DLD1 (cell line): Measurements from ENCODE around the gene KIAA2012.

Experiments
- in situ Hi-C: cut with HindIII; loops from 2 replicates; pipeline ENCODE4 v1.10.0; 2017; ENCODE audit warnings: low sequenced_read_pairs

KIAA2012 gene

DNA sequence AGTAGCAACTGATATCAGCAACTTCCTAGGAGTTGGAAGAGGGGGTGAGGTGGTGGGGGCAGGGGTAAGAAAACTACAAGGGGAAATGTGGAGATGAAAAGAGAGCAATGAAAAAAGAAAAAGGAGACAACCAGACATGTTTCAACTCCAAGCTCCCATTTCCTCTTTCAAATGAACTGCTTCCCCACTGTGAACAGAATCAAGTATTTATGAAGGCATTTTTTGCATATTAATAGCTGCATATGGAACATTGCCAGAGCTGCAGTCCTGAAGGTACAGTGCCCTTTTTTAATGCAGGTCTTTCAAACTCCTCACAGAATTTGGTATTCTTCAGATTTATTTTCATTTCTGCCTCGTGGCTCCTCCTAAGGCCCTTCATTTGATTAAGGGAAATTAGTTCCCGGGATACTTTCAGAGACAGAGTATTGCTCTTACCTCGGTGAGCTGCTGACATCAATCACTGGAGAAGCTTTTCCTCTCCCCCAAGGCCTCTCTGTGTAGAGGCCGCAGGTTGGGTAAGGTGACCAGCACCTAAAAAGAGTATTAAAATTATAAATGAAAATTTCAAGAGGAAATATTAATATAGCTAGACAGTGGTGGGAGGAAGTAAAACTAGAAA, 68.4 kb downstream of the KIAA2012 start:
- in situ Hi-C loops: no loop called here

GRCh38 chr2:202142540-202142939, 69.5 kb downstream of the KIAA2012 start:
- in situ Hi-C loops: no loop called here

GRCh38 chr2:202147775-202148174, 74.7 kb downstream of the KIAA2012 start:
- in situ Hi-C loops: no loop called here

DNA sequence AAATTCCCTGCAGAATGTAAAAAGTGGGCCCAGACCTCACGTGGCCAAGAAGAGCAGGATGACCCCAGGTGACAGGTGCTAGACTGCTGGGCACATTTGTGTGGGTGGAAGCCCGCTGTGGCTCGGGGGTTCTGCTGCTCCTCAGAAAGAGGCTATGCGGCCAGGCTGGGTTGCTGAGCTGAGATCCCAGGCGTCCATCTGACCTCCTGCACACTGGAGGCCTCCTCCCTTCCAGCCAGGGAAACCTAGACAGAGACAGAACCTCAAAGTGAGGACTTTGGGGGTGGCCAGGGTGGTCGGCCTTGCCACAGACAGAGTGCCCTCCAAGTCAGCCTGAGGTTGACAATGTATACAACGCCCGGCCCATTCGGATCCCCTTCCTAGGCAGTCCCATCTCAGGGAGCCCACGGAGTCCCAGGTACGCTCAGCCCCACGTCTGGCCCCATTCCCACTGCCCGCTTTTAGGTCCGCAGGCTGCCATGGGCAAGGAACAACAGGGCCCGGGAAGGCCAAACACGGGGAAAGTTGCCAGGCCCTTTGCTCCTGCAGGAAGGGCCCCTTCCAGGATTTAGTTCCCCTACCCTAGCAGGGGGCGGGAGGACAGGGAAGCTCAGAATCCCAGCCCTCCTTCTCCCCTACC, 75.6 kb downstream of the KIAA2012 start:
- in situ Hi-C loops: no loop called here

DNA sequence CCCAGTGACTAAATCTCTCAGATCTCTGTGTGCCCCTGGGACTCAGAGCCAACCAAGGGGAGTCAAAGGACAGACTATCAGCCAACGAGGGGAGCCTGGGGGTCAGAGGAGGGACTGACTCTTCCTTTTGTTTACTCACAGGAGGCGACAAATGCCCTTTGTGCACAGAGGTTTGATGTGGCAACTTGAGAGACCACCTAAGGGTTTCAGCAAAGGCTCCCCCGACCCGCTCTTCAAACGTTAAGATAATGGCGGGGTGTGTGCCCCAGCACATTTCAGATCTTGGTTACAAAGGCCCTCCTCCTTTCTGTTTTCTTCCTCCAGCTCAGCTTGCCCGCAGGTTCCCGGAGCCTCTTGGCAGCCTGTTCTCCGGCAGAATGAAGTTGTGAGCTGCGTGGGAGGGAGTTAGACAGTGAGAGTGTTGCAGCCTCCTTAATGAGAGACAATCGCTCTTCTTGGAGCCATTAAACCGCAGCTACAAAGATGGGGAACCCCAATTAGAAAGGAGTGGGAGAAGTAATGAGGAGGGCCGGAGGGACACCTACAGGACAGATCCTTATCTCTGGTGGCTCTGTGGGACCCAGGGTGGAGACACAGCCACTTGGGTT, 76.2 kb downstream of the KIAA2012 start:
- in situ Hi-C loops: no loop called here

- in situ Hi-C loops: no loop called here
Observed at GRCh38 chr2:202149936-202150335, 76.9 kb downstream of the KIAA2012 start.

DNA sequence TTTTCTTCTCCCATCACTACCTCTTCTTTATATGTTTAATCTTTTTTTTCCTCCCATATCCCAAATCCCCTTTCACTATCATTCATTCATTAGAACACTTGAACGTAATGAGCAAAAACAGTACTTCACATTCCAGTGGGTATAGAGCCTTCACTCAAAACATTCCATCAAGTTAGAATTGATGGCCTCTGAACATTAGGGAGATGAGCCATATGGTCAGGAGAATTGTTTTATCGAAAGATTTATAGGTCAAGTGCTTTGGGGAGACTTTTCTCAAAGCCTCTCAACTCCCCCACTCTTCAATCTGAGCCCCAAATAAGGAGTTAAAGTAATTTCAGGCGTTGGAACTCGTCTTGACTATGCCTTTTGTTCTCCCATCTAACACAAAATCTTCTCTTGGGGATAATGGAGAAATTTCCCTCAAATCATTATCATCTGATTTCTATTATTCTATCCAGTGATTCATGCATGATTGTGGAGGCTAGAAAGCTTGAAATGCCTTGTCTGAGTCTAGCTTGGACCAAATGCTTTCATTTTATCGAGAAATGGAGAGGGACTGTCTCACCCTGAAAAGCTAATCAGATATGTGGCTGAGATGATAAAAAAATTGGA, 79.2 kb downstream of the KIAA2012 start:
- in situ Hi-C loops: no loop called here

DNA sequence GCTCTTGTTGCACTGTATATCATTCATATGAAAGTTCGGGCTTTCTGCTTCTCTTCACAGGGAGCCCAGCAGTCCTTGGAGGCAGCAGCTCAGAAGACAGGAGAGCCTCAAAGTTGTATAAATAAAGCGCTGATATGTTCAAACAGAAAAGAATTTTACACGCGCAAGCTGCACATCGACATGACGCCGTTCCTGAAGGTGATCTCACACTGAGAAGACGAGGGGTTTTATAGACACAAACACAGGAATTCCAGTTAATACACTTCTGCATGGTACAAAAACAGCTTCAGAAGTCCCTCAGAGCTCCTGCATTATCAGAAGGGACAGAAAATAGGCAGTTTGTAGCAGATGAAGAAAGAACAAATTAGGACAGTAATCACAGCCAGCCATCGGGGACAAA, 81.6 kb downstream of the KIAA2012 start:
- in situ Hi-C loops: no loop called here

DNA sequence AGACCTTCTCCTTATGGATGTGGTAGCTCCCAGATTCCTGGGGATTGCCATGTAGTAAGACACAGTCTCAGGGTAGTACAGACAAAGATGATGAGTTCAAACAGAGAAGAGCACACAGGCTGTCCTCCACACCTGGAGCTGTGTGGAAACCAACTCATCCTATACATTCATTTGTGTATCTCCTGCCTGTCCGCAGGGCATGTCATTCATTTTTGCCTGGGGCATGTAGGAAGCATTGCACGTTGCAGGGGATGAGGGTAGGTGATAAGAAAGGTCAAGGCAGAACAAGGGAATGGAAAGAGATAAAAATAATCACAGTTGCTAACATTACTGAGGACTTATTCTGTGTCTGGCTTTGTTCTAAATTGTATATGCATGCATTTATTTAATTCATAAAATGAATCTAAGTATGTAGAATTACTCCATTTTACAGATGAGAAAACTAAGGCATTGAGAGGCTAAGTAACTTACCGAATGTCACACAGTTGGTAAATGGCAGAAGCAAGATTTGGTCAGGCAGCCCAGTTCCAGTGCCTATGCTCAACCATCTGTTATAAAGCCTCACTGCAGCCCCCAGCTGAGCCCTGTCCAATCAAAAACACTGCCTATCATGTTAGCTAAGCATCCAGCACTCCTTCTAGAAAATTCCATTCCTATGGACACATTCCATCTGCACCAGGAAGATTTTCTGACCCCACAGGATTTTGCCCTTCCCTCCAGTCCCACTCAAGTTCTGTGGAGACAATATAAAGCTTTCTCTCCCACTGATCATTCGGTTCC, 84.3 kb downstream of the KIAA2012 start:
- in situ Hi-C loops: no loop called here

- in situ Hi-C loops: no loop called here
Observed at GRCh38 chr2:202158796-202159195, 85.7 kb downstream of the KIAA2012 start.

GRCh38 chr2:202161151-202161835, 88.2 kb downstream of the KIAA2012 start:
- in situ Hi-C loops: no loop called here

DNA sequence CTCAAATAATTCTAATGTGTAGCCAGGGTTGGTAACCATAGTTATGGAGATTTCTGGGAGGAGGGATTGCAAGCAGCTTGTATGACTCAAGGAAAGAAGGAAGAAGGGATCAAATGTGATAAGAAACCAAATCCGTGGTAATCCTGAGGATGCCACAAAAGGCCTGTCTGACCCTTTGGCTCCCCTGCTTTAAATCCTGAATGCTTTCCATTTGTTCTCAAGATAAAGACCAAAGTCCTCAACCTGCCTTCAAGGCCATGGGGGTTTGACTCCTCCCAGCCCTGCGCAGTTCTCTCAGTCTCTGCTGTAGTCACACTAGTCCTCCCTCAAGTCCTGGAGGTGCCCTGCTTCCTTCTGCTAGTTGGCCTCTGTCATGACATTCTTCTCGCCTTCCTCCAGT, 91.4 kb downstream of the KIAA2012 start:
- in situ Hi-C loops: no loop called here

DNA sequence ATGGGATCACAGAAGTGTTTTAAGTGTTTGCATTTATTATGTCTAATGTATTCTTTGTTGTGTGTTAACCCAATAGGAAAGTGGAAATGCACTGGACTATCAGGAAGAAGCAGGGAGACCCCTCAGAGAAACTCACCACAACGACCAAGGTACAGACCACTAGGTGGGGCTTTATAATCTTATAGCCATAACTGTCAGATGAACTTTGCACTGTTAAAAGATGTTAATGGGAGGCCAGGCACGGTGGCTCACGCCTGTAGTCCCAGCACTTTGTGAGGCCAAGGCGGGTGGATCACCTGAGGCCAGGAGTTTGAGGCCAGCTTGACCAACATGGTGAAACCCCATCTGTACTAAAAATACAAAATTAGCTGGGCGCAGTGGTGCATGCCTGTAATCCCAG, 92.2 kb downstream of the KIAA2012 start:
- in situ Hi-C loops: no loop called here

DNA sequence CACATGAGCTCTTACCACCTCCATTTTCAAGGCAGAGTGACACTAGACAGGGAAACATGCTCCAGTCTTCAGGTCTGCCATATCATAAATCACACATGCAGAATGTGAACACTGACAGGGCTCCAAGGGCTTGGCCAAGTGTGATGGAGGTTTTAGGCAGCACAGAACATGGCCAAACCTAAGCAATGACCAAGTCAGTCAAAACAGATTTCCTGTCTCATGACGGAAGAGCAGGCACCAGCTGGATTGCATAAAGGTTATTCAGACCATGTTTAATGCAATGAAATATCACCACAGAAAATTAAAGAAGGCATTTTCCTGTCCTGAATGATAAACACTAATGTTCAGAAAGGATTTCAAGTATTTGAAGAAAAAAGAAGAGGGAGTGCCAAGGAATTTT, 92.9 kb downstream of the KIAA2012 start:
- in situ Hi-C loops: no loop called here

DNA sequence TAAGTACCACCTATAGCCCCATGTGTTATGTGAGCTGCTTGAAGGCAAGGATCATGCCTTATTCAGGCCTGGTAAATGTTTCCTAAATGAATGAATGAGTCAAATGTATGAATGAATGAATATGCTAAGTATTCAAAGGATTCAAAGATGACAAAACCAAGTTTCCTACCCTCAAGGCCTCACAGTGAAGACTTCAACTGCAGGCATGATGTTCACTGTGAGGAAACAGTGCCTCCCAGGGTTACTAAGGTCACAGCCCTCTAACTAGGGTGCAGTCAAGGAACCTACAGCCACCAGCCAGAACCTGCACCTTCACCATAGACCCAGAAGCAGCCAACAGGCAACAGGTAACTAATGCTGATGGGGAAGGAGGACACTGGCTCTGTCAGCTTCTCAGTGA, 96.1 kb downstream of the KIAA2012 start:
- in situ Hi-C loops: no loop called here

DNA sequence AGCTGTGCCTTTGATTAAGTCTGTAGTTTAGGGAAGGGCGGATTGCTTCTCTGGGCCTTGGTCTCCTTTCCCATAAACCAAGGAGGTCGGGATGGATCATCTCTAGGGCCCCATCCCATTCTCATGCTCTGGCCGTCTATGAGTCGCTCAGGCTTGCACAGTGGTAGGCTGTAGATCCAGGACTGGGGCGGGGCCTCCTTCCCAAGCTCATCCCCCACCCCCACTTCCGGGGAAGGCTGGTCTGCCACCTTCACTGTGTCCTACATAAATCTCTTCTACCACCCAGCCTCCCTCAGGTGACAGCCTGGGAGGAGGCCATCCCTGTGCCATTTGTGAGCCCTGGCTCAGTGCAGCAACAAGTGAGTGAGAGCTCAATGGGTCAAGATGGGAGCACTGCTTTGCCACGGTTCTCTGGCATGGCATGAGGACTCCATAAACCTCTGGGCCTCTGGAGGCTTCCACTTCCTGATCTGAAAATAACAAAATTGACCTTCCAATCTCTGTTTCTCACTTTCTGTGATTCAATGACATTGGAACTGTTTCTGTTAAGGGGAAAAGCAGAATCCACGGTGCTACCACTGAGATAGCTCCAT, 96.9 kb downstream of the KIAA2012 start:
- in situ Hi-C loops: no loop called here

DNA sequence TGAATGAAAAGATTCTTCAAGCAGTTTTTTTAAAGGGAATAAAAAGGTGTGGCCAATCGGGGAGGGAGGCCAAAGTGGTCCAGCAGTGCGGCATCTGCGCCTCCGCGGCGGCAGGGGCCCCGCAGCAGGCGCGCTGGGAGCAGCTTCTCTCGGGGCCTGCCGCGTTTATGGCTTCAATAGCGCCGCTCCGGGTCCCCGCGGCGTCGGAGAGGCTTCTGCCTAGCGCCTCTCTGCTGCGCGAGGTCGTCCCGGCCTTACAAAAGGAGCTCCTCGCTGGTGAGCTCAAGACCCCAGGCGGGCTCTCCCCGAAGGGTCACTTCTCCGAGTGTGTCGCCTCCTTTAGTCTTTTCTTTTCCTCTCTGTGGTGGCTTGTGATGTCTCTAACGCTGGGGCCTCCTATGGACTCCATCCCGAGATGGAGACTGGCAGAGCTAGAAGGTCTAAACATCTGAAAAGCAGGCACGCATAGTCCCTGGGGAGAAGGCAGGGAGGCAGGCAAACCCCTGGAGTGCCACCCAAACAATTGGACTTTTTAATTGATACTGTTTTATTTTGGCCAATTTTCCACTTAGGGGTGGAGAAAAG, 98.3 kb downstream of the KIAA2012 start:
- in situ Hi-C loops: no loop called here

DNA sequence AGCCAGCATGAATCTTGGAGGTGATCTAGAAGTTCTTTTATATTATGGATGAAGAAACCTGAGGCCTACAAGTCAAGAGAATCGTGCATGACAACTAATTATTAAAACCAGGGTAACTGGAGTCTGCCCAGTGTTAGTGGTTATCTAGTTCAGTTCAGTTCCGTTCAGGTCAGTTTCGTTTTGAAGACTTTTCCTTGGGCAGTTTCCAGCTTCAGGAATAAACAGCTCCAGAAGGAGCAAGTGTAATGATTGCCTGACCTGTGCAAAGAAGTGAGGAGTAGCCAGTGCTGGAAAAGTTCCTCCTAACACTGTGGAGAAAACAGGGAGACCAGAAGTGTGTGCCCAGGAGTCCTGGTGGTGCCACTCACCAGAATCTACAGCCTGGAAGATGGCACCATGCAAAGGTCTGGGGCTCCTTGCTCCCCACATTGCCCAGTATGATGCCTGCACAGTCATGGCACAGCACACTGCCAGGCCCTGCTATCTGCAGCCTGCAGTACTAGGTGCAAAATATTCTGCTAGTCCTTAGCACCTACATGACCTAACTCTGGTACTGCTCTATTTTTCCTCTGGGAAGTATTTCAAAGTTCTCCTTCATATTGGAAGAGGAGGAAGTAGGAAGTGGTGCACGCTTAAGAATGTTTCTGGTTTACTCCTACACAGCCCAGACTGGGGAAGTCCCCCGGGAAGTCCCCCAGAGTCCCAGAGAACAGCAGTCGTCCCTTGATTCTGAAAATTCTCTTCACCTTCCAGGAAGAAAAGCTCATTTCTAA, 99.6 kb downstream of the KIAA2012 start:
- in situ Hi-C loops: no loop called here

GRCh38 chr2:202178346-202178958, 105.4 kb downstream of the KIAA2012 start:
- in situ Hi-C loops: no loop called here
